ENCODE data around the gene PFKFB1. TPM values are rescaled to one million over a fixed set of nuclear protein-coding genes. Genes with fewer than 3 reads are reported as not detected.

The PFKFB1 gene
- 0.19 TPM in 1 of 2 replicates, not detected in the other for total RNA-seq

DNA sequence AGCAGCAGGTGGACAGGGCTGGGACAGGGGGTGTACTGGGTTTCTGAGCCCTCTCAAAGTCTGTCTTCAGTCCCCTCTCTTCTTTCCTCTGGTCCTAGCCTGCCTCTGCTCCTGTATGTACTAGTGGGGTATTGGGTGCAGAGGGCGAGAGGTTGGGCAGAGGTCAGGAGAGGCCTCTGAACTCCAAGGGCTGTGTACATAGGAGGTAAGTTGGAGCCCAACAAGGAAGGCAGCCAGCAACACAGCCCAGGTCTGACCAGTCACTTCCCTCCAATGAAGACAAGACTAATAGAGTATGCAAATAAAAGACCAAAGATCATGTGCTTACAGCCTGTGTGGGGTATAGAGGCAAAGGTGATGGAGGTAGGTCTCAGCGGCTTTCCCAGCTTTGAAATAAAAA, at the start of gene PFKFB1:
PFKFB1 (minus strand) TSS at position 90 of the 400 bp plus-strand sequence. CDS start 181 bp downstream, outside the sequence.

DNA sequence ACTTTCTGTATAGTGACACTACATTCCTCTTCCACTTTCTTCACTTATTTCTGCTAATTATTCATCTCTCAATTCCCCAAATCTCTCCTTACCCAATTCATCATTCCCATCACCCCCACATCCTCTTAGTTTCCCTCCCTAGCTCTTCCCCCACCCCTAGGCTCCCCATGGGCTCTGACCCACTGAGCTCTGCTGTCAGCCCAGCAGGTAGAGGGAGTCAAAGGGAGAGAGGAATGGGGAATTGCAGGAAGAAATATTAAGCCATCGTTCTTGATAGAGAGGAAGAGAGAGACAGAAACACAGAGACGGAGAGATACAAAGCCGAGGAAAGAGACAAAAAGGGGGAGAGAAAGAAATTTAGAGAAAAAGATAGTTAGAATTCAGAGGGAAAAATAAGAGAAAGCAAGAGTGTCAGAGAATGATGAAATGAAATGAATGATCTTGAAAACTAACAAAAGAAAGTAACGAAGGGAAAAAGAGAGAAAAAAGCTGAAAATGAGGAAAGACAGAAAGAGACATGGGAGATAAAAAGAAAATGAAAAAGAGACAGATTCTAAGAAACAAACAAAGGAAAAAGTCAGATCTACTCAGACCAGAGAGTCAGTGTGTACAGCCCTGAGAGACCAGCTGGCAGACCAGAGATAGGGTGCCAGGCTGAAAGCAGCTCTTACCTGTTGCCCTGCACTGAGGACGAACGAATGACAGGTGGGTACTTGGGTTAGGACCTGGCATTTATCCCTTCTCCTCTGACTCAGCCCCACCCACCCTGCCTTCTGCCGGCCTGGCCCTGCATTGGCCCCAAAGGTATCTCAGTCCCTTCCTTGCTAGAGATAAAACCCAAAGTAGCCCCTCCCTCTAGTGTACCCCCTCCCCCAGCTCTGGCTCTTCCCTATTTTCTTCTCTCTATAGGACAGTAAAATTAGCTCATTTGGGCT, 36.5 kb upstream of the PFKFB1 start, which contains the start of gene ALAS2:
ALAS2 (minus strand) TSS at position 707 of the 935 bp plus-strand sequence. CDS start 4,977 bp downstream, outside the sequence.

DNA sequence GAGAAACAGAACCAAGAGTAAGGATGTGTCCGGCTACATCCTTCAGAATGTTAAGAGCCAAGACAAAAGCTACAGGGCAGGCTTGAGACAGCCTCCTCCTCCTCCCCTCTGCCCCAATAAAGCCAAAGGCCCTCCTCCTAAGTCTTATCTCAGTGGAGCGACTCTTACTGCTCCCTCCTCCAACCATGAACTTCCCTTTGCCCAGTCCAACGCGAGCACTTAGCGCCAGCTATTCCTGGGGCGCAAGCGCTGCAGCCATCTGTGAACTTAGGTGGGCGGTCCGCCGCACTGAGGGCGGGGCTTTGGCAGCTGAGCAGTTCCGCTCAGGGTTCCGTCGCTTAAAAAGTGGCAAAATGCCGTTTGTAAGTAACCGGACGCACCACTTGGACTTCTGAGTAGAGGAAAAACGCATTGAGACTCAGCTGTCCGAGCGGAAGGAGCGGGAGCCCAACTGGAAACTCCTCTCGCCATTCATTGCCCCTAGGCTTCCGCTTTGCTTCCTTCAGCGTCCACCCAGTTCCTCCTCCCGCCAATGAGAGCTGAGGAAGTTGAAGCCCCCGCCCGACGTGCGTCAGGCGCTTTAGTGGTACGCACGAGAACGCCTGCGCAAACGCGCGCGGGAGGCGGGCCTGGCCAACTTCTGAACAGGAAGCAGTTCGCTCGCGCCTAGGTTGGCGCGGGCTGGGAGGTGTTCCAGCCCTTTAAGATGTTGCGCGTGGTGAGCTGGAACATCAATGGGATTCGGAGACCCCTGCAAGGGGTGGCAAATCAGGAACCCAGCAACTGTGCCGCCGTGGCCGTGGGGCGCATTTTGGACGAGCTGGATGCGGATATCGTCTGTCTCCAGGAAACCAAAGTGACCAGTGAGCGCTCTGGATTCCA, 6.0 kb upstream of the PFKFB1 start, which contains the start of gene APEX2:
APEX2 (plus strand) TSS at position 647 of the 882 bp plus-strand sequence; CDS start at position 707, 60 bp downstream.

DNA sequence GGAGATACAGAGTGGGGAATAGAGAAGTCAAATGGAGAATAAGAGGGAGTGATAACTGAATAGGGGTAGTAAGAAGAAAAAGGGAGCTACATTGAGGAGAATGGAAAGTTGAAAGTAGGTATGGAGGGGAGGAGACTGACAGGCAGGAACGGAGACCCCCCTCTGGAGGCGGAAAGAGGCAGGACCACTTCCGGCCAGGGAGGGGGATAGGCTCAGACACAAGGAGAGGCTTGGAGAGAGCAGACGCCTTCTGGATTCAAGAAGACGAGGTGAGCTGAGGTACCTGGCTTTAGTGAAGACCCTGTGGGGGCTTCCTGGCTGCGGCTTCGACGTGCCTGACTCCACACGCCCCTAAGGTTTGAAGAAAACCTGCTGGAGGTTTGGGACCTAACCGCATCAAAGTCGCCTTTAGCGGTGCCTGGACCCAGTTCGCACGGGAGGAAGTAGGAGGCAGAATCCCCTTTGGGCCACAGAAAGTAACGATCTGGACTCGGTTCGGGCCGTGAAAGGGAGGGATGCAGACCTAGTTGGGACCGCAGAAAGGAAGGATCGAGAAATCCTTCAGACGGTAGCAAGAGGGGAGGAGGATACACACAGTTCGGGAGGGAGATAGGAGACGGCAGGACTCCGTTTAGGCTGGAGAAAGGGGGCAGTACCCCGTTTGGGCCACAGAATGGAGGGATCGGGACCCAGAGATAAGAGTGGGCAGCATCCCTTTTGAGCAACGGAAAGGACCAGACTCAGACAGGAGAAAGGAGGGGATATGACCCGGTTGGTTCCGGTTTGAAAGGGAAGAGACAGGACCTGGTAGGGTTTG, 73.2 kb downstream of the PFKFB1 start, which contains the start of gene TRO:
TRO (plus strand) TSS at position 215 of the 817 bp plus-strand sequence. CDS start 1,423 bp downstream, outside the sequence.

Other genes starting within 250 kb of the PFKFB1 start
- gene ITIH6, start 195.9 kb downstream of the PFKFB1 start, total RNA-seq, result under 0.01 TPM in 1 of 2 replicates, not detected in the other
- 242 and 265 TPM in 2 replicates for gene MAGED2, start 186.4 kb downstream of the PFKFB1 start, total RNA-seq
- 5.8 and 8.1 TPM in 2 replicates for gene TRO, start 73.4 kb downstream of the PFKFB1 start, total RNA-seq
- 4.2 and 4.8 TPM in 2 replicates for gene APEX2, start 6.2 kb upstream of the PFKFB1 start, total RNA-seq
- not detected in 2 replicates for gene ALAS2, start 36.8 kb upstream of the PFKFB1 start, total RNA-seq
- gene PAGE2B, start 80.8 kb upstream of the PFKFB1 start, total RNA-seq, result not detected in 2 replicates
- not detected in 2 replicates for gene PAGE2, start 94.8 kb upstream of the PFKFB1 start, total RNA-seq
- gene PAGE5, start 226.2 kb upstream of the PFKFB1 start, total RNA-seq, result not detected in 2 replicates

Data from aortic smooth muscle cell (primary cell).